ENCODE data around the gene EXOC2. TPM values are rescaled to one million over a fixed set of nuclear protein-coding genes. Genes with fewer than 3 reads are reported as not detected.

EXOC2 gene
- total RNA-seq, 1 donor from 2014 or later, result 35.3 TPM

DNA sequence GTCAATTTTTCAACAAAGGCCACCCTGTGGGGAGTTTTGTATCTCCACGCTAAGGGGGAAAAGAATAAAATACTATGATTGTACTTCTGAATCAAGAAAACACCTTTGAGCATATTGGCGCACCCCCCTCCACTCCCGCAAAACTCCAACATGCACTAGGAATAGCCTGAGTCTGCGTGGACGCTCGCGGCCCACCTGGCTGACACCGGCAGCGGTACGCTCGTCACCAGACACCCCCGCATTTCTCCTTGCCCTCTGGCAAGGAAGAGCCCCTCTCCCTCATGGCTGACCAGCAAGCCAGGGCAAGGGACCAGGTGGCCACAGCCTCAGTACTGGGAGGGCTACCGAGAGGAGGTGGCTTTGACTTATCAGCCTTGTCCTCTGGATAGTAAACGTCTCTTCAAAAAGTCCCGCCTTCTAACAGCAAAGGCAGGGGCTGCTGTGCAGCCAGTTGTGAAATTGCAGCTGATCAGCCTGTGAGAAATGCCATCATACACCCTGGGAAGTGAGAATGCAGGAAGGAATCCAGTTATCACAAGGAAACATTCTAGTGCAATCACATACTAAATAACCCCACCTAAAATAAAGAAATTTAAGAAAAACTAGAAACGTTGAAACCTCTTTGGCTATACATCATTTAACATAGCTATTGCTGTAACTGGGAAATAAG lies 120.2 kb downstream of the EXOC2 start:
- H3K27me3 ChIP-seq (ENCODE audit: control insufficient read depth, insufficient read depth, low read length), result no peaks in the 10 kb centered on the region
- H3K4me3 ChIP-seq (ENCODE audit: low read depth, low read length), result no peak overlapping the region
- DNase-seq (ENCODE audit: low read depth), result peak; percentile 12
- TF ChIP-seq, protein P1, sequence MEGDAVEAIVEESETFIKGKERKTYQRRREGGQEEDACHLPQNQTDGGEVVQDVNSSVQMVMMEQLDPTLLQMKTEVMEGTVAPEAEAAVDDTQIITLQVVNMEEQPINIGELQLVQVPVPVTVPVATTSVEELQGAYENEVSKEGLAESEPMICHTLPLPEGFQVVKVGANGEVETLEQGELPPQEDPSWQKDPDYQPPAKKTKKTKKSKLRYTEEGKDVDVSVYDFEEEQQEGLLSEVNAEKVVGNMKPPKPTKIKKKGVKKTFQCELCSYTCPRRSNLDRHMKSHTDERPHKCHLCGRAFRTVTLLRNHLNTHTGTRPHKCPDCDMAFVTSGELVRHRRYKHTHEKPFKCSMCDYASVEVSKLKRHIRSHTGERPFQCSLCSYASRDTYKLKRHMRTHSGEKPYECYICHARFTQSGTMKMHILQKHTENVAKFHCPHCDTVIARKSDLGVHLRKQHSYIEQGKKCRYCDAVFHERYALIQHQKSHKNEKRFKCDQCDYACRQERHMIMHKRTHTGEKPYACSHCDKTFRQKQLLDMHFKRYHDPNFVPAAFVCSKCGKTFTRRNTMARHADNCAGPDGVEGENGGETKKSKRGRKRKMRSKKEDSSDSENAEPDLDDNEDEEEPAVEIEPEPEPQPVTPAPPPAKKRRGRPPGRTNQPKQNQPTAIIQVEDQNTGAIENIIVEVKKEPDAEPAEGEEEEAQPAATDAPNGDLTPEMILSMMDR (IDR thresholded peaks at IDR 0.05; ENCODE audit: insufficient read depth, low read length, poor library complexity, severe bottlenecking), result no peak
- no peaks in the 10 kb centered on the region for H3K36me3 ChIP-seq (ENCODE audit: control insufficient read depth, insufficient read depth, low read length)

DNA sequence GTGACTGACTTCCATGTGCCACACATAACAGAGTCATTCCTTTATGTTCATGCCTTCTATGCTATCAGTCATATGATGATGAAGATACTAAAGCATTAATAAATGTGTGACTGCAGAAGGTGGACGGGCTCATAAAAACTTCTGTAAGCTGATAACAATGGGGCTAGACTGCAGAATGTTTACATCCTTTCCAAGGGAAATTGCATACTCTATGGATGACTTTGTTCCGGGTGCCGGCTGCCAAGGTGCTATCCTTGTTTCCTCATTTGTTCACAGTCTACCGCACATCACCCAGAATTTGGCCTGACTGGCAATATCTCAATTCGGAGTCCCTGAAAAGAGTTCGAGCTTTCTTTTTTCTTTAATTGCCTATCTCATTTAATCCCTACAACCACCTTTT lies 121.0 kb downstream of the EXOC2 start:
- H3K36me3 ChIP-seq (ENCODE audit: control insufficient read depth, insufficient read depth, low read length), result no peaks in the 10 kb centered on the region
- no peak overlapping the region for H3K4me3 ChIP-seq (ENCODE audit: low read depth, low read length)
- TF ChIP-seq, protein P1 (IDR thresholded peaks at IDR 0.05; ENCODE audit: insufficient read depth, low read length, poor library complexity, severe bottlenecking), result no peak
- no peak for DNase-seq (ENCODE audit: low read depth)
- no peaks in the 10 kb centered on the region for H3K27me3 ChIP-seq (ENCODE audit: control insufficient read depth, insufficient read depth, low read length)

DNA sequence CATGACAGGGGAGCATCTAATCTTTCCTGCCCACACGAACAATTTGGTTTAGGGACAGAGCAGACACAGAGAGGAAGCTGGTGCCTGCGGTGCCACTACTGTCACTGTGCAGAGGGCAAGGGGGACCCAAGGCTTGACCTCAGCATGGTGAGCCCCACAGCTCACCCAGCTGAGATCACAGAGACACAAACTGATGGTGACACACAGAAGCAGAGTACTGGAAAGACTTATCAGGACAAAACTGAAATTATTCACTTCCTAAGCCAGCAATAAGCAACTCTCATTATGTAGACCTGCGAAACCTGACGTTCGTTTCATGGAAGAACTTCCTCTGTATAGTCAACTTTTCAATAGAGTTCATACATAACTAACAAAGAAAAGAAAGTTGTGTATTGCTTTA lies 122.1 kb downstream of the EXOC2 start:
- DNase-seq (ENCODE audit: low read depth), result no peak
- Histone ChIP-seq H3K27me3 (ENCODE audit: control insufficient read depth, insufficient read depth, low read length) (no peaks in the 10 kb centered on the region), H3K4me3 (ENCODE audit: low read depth, low read length) (no peak overlapping the region), H3K36me3 (ENCODE audit: control insufficient read depth, insufficient read depth, low read length) (no peaks in the 10 kb centered on the region)
- TF ChIP-seq, protein P1 (IDR thresholded peaks at IDR 0.05; ENCODE audit: insufficient read depth, low read length, poor library complexity, severe bottlenecking), result no peak

DNA sequence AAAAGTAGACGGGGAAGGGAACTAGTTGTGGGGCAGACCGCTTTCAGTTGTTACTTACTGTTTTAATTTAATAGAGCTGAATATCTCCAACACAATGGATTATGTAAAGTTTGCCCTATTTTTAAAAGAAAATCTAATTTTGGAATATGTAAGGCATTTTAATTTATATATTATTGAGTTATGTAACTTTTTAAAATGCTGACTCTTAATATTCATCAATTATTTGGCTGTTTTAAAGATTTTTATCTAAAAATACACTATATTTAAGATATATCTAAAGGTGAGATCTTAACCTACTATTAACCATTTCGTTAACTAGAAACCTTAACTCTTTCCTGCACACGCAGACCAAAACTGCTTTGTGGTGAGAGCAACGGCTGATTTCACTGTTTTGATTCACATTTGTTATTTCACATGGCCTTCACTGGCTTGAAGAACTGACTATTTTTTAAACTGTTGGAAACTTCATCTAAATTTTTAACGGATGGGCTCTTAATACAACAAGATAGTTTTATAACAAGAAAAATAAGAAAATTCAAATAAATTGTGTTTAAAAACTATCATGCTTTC lies 123.9 kb downstream of the EXOC2 start:
- no peaks in the 10 kb centered on the region for H3K27me3 ChIP-seq (ENCODE audit: control insufficient read depth, insufficient read depth, low read length)
- TF ChIP-seq, protein P1 (IDR thresholded peaks at IDR 0.05; ENCODE audit: insufficient read depth, low read length, poor library complexity, severe bottlenecking), result no peak
- H3K36me3 ChIP-seq (ENCODE audit: control insufficient read depth, insufficient read depth, low read length), result no peaks in the 10 kb centered on the region
- no peak for DNase-seq (ENCODE audit: low read depth)
- H3K4me3 ChIP-seq (ENCODE audit: low read depth, low read length), result no peak overlapping the region

DNA sequence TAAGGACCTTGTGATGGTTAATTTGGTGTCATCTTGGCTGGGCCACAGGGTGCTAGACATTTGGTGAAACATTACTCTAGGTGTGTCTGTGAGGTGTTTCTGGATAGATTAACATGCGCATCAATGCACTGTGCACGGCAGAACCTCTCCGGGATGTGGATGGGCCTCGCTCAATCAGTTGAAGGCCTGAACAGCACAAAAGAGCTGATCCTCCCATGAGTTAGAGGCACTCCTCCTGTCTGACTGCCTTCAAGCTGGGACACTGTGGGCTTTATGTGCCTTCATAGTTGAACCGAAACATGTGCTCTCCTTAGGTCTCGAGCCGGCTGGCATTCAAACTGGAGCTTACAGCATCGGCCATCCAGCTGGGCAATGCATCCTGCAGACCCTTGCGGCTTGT lies 124.9 kb downstream of the EXOC2 start:
- TF ChIP-seq, protein P1 (IDR thresholded peaks at IDR 0.05; ENCODE audit: insufficient read depth, low read length, poor library complexity, severe bottlenecking), result no peak
- Histone ChIP-seq H3K4me3 (ENCODE audit: low read depth, low read length) (no peak overlapping the region), H3K36me3 (ENCODE audit: control insufficient read depth, insufficient read depth, low read length) (no peaks in the 10 kb centered on the region), H3K27me3 (ENCODE audit: control insufficient read depth, insufficient read depth, low read length) (no peaks in the 10 kb centered on the region)
- no peak for DNase-seq (ENCODE audit: low read depth)

DNA sequence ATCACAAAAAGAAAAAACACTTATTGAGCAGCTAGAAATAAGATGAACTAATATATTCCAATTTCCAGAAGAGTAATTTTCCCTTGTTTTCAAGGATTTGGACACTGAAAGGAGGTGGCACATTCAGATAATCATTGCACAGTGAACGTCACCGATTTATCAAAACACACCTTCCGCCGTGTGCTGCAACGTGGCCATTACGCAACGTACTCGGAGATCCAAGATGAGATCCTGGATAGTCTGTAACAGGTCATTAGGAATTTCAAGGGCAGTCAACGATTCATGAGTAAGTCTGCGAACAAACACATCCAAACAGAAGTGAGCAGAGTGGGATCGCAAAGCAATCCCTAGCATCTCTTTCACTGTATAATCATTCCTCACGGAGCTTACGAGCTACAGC lies 129.1 kb downstream of the EXOC2 start:
- TF ChIP-seq, protein P1 (IDR thresholded peaks at IDR 0.05; ENCODE audit: insufficient read depth, low read length, poor library complexity, severe bottlenecking), result no peak
- no peak for DNase-seq (ENCODE audit: low read depth)
- Histone ChIP-seq H3K4me3 (ENCODE audit: low read depth, low read length) (no peak overlapping the region), H3K27me3 (ENCODE audit: control insufficient read depth, insufficient read depth, low read length) (no peaks in the 10 kb centered on the region), H3K36me3 (ENCODE audit: control insufficient read depth, insufficient read depth, low read length) (peaks cover 2% of the 10 kb centered on the region)

All from kidney epithelial cell (primary cell).